Left colon (tissue), 2 donors: ENCODE results near the gene NSFL1C. TPM values are rescaled to one million over a fixed set of nuclear protein-coding genes. Genes with fewer than 3 reads are reported as not detected.
A peak's percentile ranks its signal among the peaks of the same experiment; 100 is the strongest.
"Not testable (repeated sequence)": the region's sequence is repeated elsewhere in the genome, so short reads cannot be mapped to it uniquely, and the experiment has no call there.

Source experiments
- ATAC-seq: fragments of 200-7000 bp; cut with Tn5 transposase; one replicate; pipeline ENCODE4 v1.9.1; 2020; ENCODE audit warnings: mild to moderate bottlenecking, moderate library complexity
- DNase-seq, 2 donors: peaks; one replicate each; pipeline ENCODE4 v3.0.0-alpha.2; 2020
- intact Hi-C, 2 donors: fragments of 100-400 bp; cut with DNase I in 1 of 2; cut with micrococcal nuclease in 1 of 2; formaldehyde crosslinking; loops; one replicate each; pipeline versions ENCODE4 v1.11.2 to v1.14.0; 2022; cut with DNase I, micrococcal nuclease
- long read RNA-seq: library from polyadenylated mRNA; unstranded; transcript quantifications from one replicate; pipeline ENCODE4 v2.0.0, GENCODE V29; 2021
- total RNA-seq, 2 donors: library from RNA; stranded (reverse); fragmentation: NEBNext Ultra II Directional; extraction: Animal tissue kit (Norgen Biotek cat#: 25700); gene quantifications; one replicate each; pipeline ENCODE4 v1.2.1, GENCODE V29; 2021
- donor health status: DM: no; HTN: no; CAD: no.
- donor health status: DM: yes; HTN: yes; CAD: no.

Gene NSFL1C
- total RNA-seq, result 10 to 100 TPM; 61.6 to 81.5 TPM
- long read RNA-seq, transcript NSFL1C-201 (9 exons, 3,568 nt), result major isoform, 96 of 124 reads
- long read RNA-seq, partial matches to known transcripts, result 5 of 124 reads
- long read RNA-seq, other reads (novel, unspliced or antisense), result 17 of 124 reads

GRCh38 chr20:1466211-1467081, at the start of gene NSFL1C:
Gene NSFL1C, minus strand, starts transcription at chr20:1466849. Its CDS starts 25 bp downstream, at chr20:1466824.
- intact Hi-C loops, result no loop called here
- ATAC-seq (peak; percentile 85), DNase-seq (peak; percentile 93 to 97)

GRCh38 chr20:1513801-1514200, 47.2 kb upstream of the NSFL1C start:
- intact Hi-C loops, result no loop called here
- DNase-seq (no peak), ATAC-seq (no peak)

- DNase-seq (no peak), ATAC-seq (no peak)
- intact Hi-C loops, result no loop called here
These were observed 42.6 kb upstream of the NSFL1C start for GRCh38 chr20:1509237-1509636.

- ATAC-seq (no peak), DNase-seq (no peak)
- intact Hi-C loops, result no loop called here
These were observed 41.9 kb upstream of the NSFL1C start for GRCh38 chr20:1508574-1508973.

- intact Hi-C loops, result no loop called here
- no peak for ATAC-seq
- DNase-seq, result no peak
These were observed 40.6 kb upstream of the NSFL1C start for GRCh38 chr20:1507276-1507675.

- intact Hi-C loops, result no loop called here
- DNase-seq, result no peak
- no peak for ATAC-seq
These were observed 39.2 kb upstream of the NSFL1C start for GRCh38 chr20:1505871-1506270.

- DNase-seq (no peak), ATAC-seq (no peak)
- intact Hi-C loops, result no loop called here
These were observed 38.7 kb upstream of the NSFL1C start for GRCh38 chr20:1505361-1505760.

- ATAC-seq (peak; percentile 99), DNase-seq (peak; percentile 66 to 77)
- intact Hi-C loops, result no loop called here
These were observed 37.0 kb upstream of the NSFL1C start for GRCh38 chr20:1503564-1504227.

GRCh38 chr20:1500496-1500895, 33.8 kb upstream of the NSFL1C start:
- no peak for DNase-seq
- intact Hi-C loops, result no loop called here

GRCh38 chr20:1499528-1500420, 33.1 kb upstream of the NSFL1C start:
- ATAC-seq (no peak), DNase-seq (no peak)
- intact Hi-C loops, result no loop called here

More at GRCh38 chr20:1500496-1500895, 33.8 kb upstream of the NSFL1C start:
- no peak for ATAC-seq

- DNase-seq, intact Hi-C loops, ATAC-seq: not testable (repeated sequence)
These were observed 30.7 kb upstream of the NSFL1C start for GRCh38 chr20:1497371-1497770.

- ATAC-seq, result no peak
- intact Hi-C loops, result no loop called here
- DNase-seq, result no peak
These were observed 30.3 kb upstream of the NSFL1C start for GRCh38 chr20:1496930-1497329.

GRCh38 chr20:1494436-1494835, 27.8 kb upstream of the NSFL1C start:
- DNase-seq (no peak), ATAC-seq (no peak)
- intact Hi-C loops, result no loop called here

GRCh38 chr20:1493536-1493935, 26.9 kb upstream of the NSFL1C start:
- intact Hi-C loops, result no loop called here
- DNase-seq (no peak), ATAC-seq (no peak)

- intact Hi-C loops, result no loop called here
- no peak for ATAC-seq
- no peak for DNase-seq
These were observed 25.4 kb upstream of the NSFL1C start for GRCh38 chr20:1491860-1492642.

GRCh38 chr20:1491281-1491840, 24.7 kb upstream of the NSFL1C start, which contains the start of gene SIRPB2:
Gene SIRPB2, minus strand, starts transcription at chr20:1491420. Its CDS starts 61 bp downstream, at chr20:1491359.
- intact Hi-C loops, result no loop called here
- ATAC-seq (no peak), DNase-seq (peak in 1 of 2 donors; percentile 26)

GRCh38 chr20:1490643-1491195, 24.1 kb upstream of the NSFL1C start:
- DNase-seq (no peak), ATAC-seq (no peak)
- intact Hi-C loops, result no loop called here
